ENCODE results near the gene USP34. TPM values are rescaled to one million over a fixed set of nuclear protein-coding genes. Genes with fewer than 3 reads are reported as not detected.
A peak's percentile ranks its signal among the peaks of the same experiment; 100 is the strongest.

USP34 gene
- total and polyA plus RNA-seq, 3 experiments from 2014 or later, result 24.1 to 74.1 (median 71.9) TPM

GRCh38 chr2:61378281-61378680 is 92.6 kb downstream of the USP34 start:
- ChIA-PET CTCF (no interaction called here), POLR2A (no interaction called here)
- no peak overlapping the region for H3K27ac ChIP-seq (ENCODE audit: low read depth, low read length)
- H3K4me1 ChIP-seq (ENCODE audit: insufficient read depth, low read length), result no peaks in the 10 kb centered on the region
- no peaks in the 10 kb centered on the region for H3K9me3 ChIP-seq (ENCODE audit: low read length)
- H3K4me3 ChIP-seq (ENCODE audit: low read length), result no peak overlapping the region
- Mint-ChIP-seq H3K27ac (no peak overlapping the region), H3K9me3 (no peaks in the 10 kb centered on the region), H3K4me1 (peaks cover 13 to 22% (median 18%) of the 10 kb centered on the region in 3 donors), H3K27me3 (peaks cover 0 to 2% of the 10 kb centered on the region in 2 donors), H3K36me3 (peaks cover 25 to 85% (median 25%) of the 10 kb centered on the region in 3 donors), H3K4me3 (no peak overlapping the region)
- H3K36me3 ChIP-seq (ENCODE audit: insufficient read depth, low read length), result peaks cover 24% of the 10 kb centered on the region
- DNase-seq, result no peak
- no peaks in the 10 kb centered on the region for H3K27me3 ChIP-seq (ENCODE audit: insufficient read depth, low read length, poor library complexity, severe bottlenecking)

GRCh38 chr2:61377046-61377445 is 93.8 kb downstream of the USP34 start:
- Mint-ChIP-seq H3K4me3 (no peak overlapping the region), H3K27ac (peak overlapping the region in 1 of 8 donors; percentile 61), H3K9me3 (no peaks in the 10 kb centered on the region), H3K27me3 (peaks cover 0 to 2% of the 10 kb centered on the region in 2 donors), H3K36me3 (peaks cover 22 to 84% (median 25%) of the 10 kb centered on the region in 3 donors), H3K4me1 (peaks cover 12 to 21% (median 17%) of the 10 kb centered on the region in 3 donors)
- CTCF ChIA-PET, result no interaction called here
- POLR2A ChIA-PET, result no interaction called here
- no peak for DNase-seq
- peaks cover 24% of the 10 kb centered on the region for H3K36me3 ChIP-seq (ENCODE audit: insufficient read depth, low read length)
- no peaks in the 10 kb centered on the region for H3K9me3 ChIP-seq (ENCODE audit: low read length)
- H3K4me1 ChIP-seq (ENCODE audit: insufficient read depth, low read length), result no peaks in the 10 kb centered on the region
- H3K27ac ChIP-seq (ENCODE audit: low read depth, low read length), result no peak overlapping the region
- no peak overlapping the region for H3K4me3 ChIP-seq (ENCODE audit: low read length)
- no peaks in the 10 kb centered on the region for H3K27me3 ChIP-seq (ENCODE audit: insufficient read depth, low read length, poor library complexity, severe bottlenecking)

- Histone ChIP-seq H3K4me3 (ENCODE audit: low read length) (no peak overlapping the region), H3K9me3 (ENCODE audit: low read length) (no peaks in the 10 kb centered on the region), H3K27ac (ENCODE audit: low read depth, low read length) (no peak overlapping the region), H3K4me1 (ENCODE audit: insufficient read depth, low read length) (no peaks in the 10 kb centered on the region), H3K27me3 (ENCODE audit: insufficient read depth, low read length, poor library complexity, severe bottlenecking) (no peaks in the 10 kb centered on the region), H3K36me3 (ENCODE audit: insufficient read depth, low read length) (peaks cover 24% of the 10 kb centered on the region)
- no peak for DNase-seq
- Mint-ChIP-seq H3K27ac (peak overlapping the region in 2 of 8 donors; percentile 9 to 58), H3K27me3 (peaks cover 0 to 2% of the 10 kb centered on the region in 2 donors), H3K36me3 (peaks cover 14 to 80% (median 25%) of the 10 kb centered on the region in 3 donors), H3K4me3 (no peak overlapping the region), H3K4me1 (peaks cover 11 to 19% (median 15%) of the 10 kb centered on the region in 3 donors), H3K9me3 (no peaks in the 10 kb centered on the region)
- ChIA-PET CTCF (no interaction called here), POLR2A (no interaction called here)
These were observed 94.7 kb downstream of the USP34 start for GRCh38 chr2:61376211-61376610.

GRCh38 chr2:61371027-61371426 is 99.9 kb downstream of the USP34 start:
- H3K27me3 ChIP-seq (ENCODE audit: insufficient read depth, low read length, poor library complexity, severe bottlenecking), result no peaks in the 10 kb centered on the region
- H3K4me1 Mint-ChIP-seq, result peaks cover 40 to 58% (median 47%) of the 10 kb centered on the region in 3 donors
- H3K27me3 Mint-ChIP-seq, result no peaks in the 10 kb centered on the region
- H3K9me3 Mint-ChIP-seq, result no peaks in the 10 kb centered on the region
- peaks cover 12% of the 10 kb centered on the region for H3K36me3 ChIP-seq (ENCODE audit: insufficient read depth, low read length)
- peak overlapping the region in 2 of 8 donors; percentile 24 to 82 for H3K27ac Mint-ChIP-seq
- H3K4me1 ChIP-seq (ENCODE audit: insufficient read depth, low read length), result no peaks in the 10 kb centered on the region
- H3K4me3 ChIP-seq (ENCODE audit: low read length), result no peak overlapping the region
- CTCF ChIA-PET, result no interaction called here
- peaks cover 15 to 76% (median 20%) of the 10 kb centered on the region in 3 donors for H3K36me3 Mint-ChIP-seq
- no peak overlapping the region for H3K27ac ChIP-seq (ENCODE audit: low read depth, low read length)
- POLR2A ChIA-PET, result no interaction called here
- H3K9me3 ChIP-seq (ENCODE audit: low read length), result no peaks in the 10 kb centered on the region
- DNase-seq, result no peak
- H3K4me3 Mint-ChIP-seq, result no peak overlapping the region

- H3K4me1 ChIP-seq (ENCODE audit: insufficient read depth, low read length), result peaks cover 5% of the 10 kb centered on the region
- no peak overlapping the region for H3K27ac ChIP-seq (ENCODE audit: low read depth, low read length)
- H3K27me3 ChIP-seq (ENCODE audit: insufficient read depth, low read length, poor library complexity, severe bottlenecking), result no peaks in the 10 kb centered on the region
- Mint-ChIP-seq H3K27me3 (no peaks in the 10 kb centered on the region), H3K4me1 (peaks cover 51 to 68% (median 59%) of the 10 kb centered on the region in 3 donors), H3K27ac (peak overlapping the region; percentile 6 to 76 (median 54)), H3K4me3 (peak overlapping the region in 3 of 7 donors; percentile 26 to 65 (median 53)), H3K9me3 (no peaks in the 10 kb centered on the region), H3K36me3 (peaks cover 0 to 67% (median 16%) of the 10 kb centered on the region in 3 donors)
- POLR2A ChIA-PET, result interaction anchor here (0.7 kb wide), 1 partner anchor 118 kb away, joined by 10 read pairs; no protein-coding TSS in a partner anchor
- CTCF ChIA-PET, result interaction anchor here (1.2 kb wide), 1 partner anchor 16 kb away, joined by 3 read pairs; no protein-coding TSS in a partner anchor
- no peak overlapping the region for H3K4me3 ChIP-seq (ENCODE audit: low read length)
- H3K9me3 ChIP-seq (ENCODE audit: low read length), result no peaks in the 10 kb centered on the region
- peaks cover 8% of the 10 kb centered on the region for H3K36me3 ChIP-seq (ENCODE audit: insufficient read depth, low read length)
- peak in 1 of 5 donors; percentile 24 for DNase-seq
These were observed 101.9 kb downstream of the USP34 start for GRCh38 chr2:61368687-61369665.

GRCh38 chr2:61367177-61367576 is 103.7 kb downstream of the USP34 start:
- H3K4me3 ChIP-seq (ENCODE audit: low read length), result no peak overlapping the region
- Mint-ChIP-seq H3K36me3 (peaks cover 4 to 65% (median 23%) of the 10 kb centered on the region in 3 donors), H3K4me3 (no peak overlapping the region), H3K27ac (peak overlapping the region in 2 of 8 donors; percentile 16 to 58), H3K4me1 (peaks cover 58 to 79% (median 70%) of the 10 kb centered on the region in 3 donors), H3K9me3 (no peaks in the 10 kb centered on the region), H3K27me3 (no peaks in the 10 kb centered on the region)
- H3K27me3 ChIP-seq (ENCODE audit: insufficient read depth, low read length, poor library complexity, severe bottlenecking), result no peaks in the 10 kb centered on the region
- peaks cover 5% of the 10 kb centered on the region for H3K4me1 ChIP-seq (ENCODE audit: insufficient read depth, low read length)
- DNase-seq, result no peak
- H3K36me3 ChIP-seq (ENCODE audit: insufficient read depth, low read length), result peaks cover 19% of the 10 kb centered on the region
- ChIA-PET POLR2A (no interaction called here), CTCF (no interaction called here)
- H3K9me3 ChIP-seq (ENCODE audit: low read length), result no peaks in the 10 kb centered on the region
- no peak overlapping the region for H3K27ac ChIP-seq (ENCODE audit: low read depth, low read length)

GRCh38 chr2:61363580-61363979 is 107.3 kb downstream of the USP34 start:
- no peaks in the 10 kb centered on the region for H3K9me3 Mint-ChIP-seq
- H3K4me3 Mint-ChIP-seq, result no peak overlapping the region
- Histone ChIP-seq H3K4me1 (ENCODE audit: insufficient read depth, low read length) (peaks cover 9% of the 10 kb centered on the region), H3K27me3 (ENCODE audit: insufficient read depth, low read length, poor library complexity, severe bottlenecking) (no peaks in the 10 kb centered on the region), H3K4me3 (ENCODE audit: low read length) (no peak overlapping the region), H3K36me3 (ENCODE audit: insufficient read depth, low read length) (peaks cover 19% of the 10 kb centered on the region), H3K9me3 (ENCODE audit: low read length) (no peaks in the 10 kb centered on the region), H3K27ac (ENCODE audit: low read depth, low read length) (no peak overlapping the region)
- peaks cover 66 to 85% (median 85%) of the 10 kb centered on the region in 3 donors for H3K4me1 Mint-ChIP-seq
- H3K27me3 Mint-ChIP-seq, result no peaks in the 10 kb centered on the region
- ChIA-PET POLR2A (no interaction called here), CTCF (no interaction called here)
- H3K36me3 Mint-ChIP-seq, result peaks cover 5 to 53% (median 28%) of the 10 kb centered on the region in 3 donors
- no peak for DNase-seq
- peak overlapping the region in 2 of 8 donors; percentile 3 to 55 for H3K27ac Mint-ChIP-seq

GRCh38 chr2:61362873-61363272 is 108.0 kb downstream of the USP34 start:
- no peak overlapping the region for H3K4me3 Mint-ChIP-seq
- peaks cover 9% of the 10 kb centered on the region for H3K4me1 ChIP-seq (ENCODE audit: insufficient read depth, low read length)

More at GRCh38 chr2:61362873-61363272, 108.0 kb downstream of the USP34 start:
- Mint-ChIP-seq H3K9me3 (no peaks in the 10 kb centered on the region), H3K4me1 (peaks cover 64 to 84% (median 82%) of the 10 kb centered on the region in 3 donors), H3K27me3 (no peaks in the 10 kb centered on the region), H3K36me3 (peaks cover 5 to 49% (median 30%) of the 10 kb centered on the region in 3 donors), H3K27ac (no peak overlapping the region)
- H3K9me3 ChIP-seq (ENCODE audit: low read length), result no peaks in the 10 kb centered on the region
- no peak for DNase-seq
- ChIA-PET POLR2A (no interaction called here), CTCF (no interaction called here)
- H3K36me3 ChIP-seq (ENCODE audit: insufficient read depth, low read length), result peaks cover 19% of the 10 kb centered on the region
- no peak overlapping the region for H3K4me3 ChIP-seq (ENCODE audit: low read length)
- H3K27me3 ChIP-seq (ENCODE audit: insufficient read depth, low read length, poor library complexity, severe bottlenecking), result no peaks in the 10 kb centered on the region
- no peak overlapping the region for H3K27ac ChIP-seq (ENCODE audit: low read depth, low read length)

All from CD8-positive, alpha-beta memory T cell (primary cell).